VCaP (cell line): ENCODE measurements around the gene RFC1.
"Not testable (repeated sequence)": the region's sequence is repeated elsewhere in the genome, so short reads cannot be mapped to it uniquely, and the experiment has no call there.

Source experiments
- H3K27ac ChIP-seq: fragments of 450-650 bp; 2 replicates; pipeline ENCODE4 v1.5.1; 2017
- TF ChIP-seq, protein P1 (sequence below): fragments of 450-650 bp; conservative IDR thresholded peaks from 2 replicates; pipeline ENCODE4 v1.5.1; 2017; ENCODE audit warnings: mild to moderate bottlenecking, moderate library complexity

Gene RFC1

DNA sequence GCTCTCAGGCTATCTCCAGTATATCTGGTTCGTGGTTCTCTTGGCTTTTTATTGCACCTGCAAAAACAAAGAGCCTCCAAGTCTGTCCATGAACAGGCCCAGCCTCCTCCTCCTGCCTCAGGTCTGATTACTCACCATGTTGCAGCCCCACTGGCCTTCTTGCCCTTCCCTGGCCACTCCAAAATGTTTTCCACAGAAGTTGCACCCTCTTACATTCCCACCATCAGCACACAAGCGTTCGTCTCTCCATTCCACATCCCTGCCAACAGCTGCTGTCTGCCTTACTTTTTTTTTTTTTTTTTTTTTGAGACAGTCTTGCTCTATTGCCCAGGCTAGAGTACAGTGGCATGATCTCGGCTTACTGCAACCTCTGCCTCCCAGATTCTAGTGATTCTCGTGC lies 86.7 kb downstream of the RFC1 start:
- TF ChIP-seq, protein P1, sequence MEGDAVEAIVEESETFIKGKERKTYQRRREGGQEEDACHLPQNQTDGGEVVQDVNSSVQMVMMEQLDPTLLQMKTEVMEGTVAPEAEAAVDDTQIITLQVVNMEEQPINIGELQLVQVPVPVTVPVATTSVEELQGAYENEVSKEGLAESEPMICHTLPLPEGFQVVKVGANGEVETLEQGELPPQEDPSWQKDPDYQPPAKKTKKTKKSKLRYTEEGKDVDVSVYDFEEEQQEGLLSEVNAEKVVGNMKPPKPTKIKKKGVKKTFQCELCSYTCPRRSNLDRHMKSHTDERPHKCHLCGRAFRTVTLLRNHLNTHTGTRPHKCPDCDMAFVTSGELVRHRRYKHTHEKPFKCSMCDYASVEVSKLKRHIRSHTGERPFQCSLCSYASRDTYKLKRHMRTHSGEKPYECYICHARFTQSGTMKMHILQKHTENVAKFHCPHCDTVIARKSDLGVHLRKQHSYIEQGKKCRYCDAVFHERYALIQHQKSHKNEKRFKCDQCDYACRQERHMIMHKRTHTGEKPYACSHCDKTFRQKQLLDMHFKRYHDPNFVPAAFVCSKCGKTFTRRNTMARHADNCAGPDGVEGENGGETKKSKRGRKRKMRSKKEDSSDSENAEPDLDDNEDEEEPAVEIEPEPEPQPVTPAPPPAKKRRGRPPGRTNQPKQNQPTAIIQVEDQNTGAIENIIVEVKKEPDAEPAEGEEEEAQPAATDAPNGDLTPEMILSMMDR = no peak
- no peak overlapping the region for H3K27ac ChIP-seq

DNA sequence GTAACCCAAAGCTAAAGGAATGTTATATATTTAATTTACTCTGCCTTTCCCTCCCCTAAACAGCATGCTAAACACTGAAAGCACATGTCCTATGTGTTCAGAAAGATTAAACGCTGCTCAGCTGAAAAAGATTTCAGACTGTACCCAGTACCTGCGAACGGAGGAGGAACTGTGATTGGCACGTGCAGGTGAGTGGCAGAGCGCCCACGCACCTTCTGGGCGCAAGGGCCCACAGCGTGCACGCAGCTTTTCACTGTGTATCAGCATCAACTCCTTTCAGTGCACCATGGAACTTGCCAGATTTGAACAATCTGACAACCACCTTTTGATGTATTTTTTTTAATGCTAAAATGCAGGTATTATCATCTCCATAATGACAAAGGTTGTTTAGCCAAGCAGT lies 87.7 kb downstream of the RFC1 start:
- no peak overlapping the region for H3K27ac ChIP-seq
- TF ChIP-seq, protein P1 = no peak

DNA sequence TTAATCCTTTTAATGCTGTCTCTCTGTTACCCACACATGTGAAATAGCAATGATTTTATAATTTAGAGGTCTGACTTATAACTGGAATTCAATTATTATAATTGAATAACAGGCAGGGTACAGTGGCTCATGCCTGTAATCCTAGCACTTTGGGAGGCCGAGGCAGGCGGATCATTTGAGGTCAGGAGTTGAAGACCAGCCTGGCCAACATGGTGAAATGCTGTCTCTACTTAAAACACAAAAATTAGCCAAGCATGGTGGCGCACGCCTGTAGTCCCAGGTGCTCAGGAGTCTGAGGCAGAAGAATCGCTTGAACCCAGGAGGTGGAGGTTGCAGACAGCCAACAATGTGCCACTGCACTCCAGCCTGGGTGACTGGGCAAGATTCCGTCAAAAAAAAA lies 88.5 kb downstream of the RFC1 start:
- not testable (repeated sequence) for H3K27ac ChIP-seq

DNA sequence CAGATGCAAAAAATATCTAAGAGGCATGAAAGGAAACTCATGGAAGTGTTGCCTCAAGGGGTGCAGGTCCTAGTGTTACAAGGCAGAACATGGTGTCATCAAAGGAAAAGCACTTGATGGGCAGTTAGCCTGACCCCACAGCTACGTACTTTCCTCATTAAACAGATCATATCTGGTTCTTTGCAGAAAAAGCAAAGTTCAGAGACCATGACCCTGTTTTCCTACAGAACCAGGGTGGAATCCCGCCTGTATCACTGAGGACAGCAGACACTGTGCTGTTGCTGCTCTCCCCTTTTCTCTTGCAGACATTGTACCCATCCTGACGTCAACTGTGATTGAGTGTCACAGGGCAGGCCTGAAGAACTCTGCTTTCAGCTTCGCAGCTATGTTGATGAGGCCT lies 91.7 kb downstream of the RFC1 start:
- H3K27ac ChIP-seq = no peak overlapping the region
- TF ChIP-seq, protein P1 = no peak

DNA sequence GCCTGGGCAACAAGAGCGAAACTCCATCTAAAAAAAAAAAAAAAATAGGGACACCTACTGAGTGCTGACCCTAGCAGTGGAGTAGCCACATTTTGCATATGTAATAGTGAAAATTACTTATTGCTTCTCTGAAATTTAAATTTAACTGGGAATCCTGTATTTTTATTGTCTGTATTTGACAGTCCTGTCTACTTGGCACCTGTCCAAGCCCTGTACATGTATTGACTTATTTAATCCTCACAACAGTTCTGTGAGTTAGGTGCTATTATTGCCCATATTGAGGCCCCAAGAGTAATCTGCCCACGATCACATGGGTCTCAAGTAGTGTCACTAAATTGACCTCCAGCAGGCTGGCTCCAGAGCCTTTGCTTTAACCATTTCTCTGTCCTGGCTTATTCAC lies 102.3 kb downstream of the RFC1 start:
- TF ChIP-seq, protein P1 = no peak

DNA sequence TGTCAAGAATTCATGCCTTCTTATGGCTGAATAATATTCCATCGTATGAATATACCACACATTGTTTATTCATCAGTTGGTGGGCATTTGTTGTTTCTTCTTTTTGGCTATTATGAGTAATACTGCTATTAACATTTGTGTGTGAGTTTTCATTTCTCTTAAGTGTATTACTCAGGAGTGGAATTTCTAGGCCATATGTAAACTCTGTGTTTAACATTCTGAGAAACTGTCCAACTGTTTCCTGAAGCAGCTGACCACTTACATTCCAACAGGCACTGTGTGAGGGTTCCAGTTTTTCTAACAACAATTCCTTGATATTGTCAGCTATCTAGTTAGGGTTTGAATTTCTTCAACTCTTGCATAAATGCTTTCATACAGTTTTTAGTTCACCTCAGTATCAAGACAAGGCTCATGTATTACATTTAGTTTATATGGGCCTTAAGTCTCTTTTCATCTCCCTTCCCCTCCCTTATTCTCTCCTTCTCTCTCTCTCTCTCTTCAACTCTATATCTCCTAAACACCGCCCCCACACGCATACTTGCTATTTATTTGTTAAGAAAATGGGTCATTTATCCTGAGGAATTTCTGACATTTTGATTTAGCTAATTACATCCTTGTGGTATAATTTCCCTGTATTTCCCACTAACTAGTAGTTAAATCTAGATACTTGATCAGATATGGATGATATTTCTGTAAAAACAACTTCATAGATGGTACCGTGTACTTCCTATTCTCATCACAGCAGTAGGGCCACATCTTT lies 106.4 kb downstream of the RFC1 start:
- TF ChIP-seq, protein P1 = no peak
- H3K27ac ChIP-seq = no peak overlapping the region

More for the DNA sequence above, 102.3 kb downstream of the RFC1 start:
- no peak overlapping the region for H3K27ac ChIP-seq

DNA sequence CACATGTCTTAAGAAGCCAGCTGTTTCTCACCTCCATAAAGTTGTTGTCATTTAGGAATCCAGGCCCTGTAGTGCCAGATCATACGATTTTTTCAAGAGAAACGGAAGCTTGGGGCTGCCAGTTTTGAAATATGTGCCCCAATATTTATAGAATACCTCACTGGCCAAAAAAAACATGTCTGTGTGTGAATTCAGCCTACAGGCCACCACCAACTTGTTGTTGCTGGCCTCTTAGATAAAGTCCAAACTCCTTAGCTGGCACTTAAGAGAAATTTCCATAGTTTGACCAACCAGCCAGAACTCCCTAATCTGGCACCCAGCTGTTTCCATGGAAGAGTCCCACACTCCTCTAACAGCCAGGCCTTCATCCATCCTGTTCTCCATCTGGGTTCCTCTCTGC lies 109.7 kb downstream of the RFC1 start:
- H3K27ac ChIP-seq = no peak overlapping the region
- TF ChIP-seq, protein P1 = no peak

DNA sequence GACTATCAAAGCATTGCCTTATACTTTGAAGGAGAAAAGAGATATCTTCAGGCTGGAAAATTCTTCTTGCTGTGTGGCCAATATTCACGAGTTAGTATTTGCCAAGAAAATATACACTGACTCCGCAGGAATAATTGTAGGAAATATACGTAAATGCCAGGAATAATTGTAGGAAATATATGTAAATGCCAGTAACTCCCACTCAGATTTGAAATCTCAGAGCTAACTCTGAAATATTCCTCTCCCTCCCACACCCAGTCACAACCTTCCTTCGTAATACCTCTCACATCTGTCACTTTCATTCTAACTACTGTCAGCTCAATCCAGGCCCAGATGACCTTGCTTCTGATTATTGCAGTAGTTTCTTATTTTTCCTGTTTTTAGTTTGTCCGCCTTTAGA lies 110.3 kb downstream of the RFC1 start:
- TF ChIP-seq, protein P1 = no peak
- no peak overlapping the region for H3K27ac ChIP-seq
